GM12864 (cell line): ENCODE results near the gene CCNG2.
A peak's percentile ranks its signal among the peaks of the same experiment; 100 is the strongest.

Source experiments
- DNase-seq: peaks from one replicate; pipeline ENCODE4 v3.0.0-alpha.2; 2011; ENCODE audit warnings: low read depth
- H3K4me3 ChIP-seq: 2 replicates; pipeline ENCODE4 v1.5.1; 2011; ENCODE audit warnings: mild to moderate bottlenecking, low read depth, low read length, control low read depth
- TF ChIP-seq, protein P1 (sequence below): IDR thresholded peaks from 2 replicates; pipeline ENCODE4 v1.5.1; 2011; ENCODE audit warnings: low read depth, mild to moderate bottlenecking, moderate library complexity, low read length, control low read depth, inconsistent platforms; ENCODE audit errors: missing control alignments

CCNG2 gene

DNA sequence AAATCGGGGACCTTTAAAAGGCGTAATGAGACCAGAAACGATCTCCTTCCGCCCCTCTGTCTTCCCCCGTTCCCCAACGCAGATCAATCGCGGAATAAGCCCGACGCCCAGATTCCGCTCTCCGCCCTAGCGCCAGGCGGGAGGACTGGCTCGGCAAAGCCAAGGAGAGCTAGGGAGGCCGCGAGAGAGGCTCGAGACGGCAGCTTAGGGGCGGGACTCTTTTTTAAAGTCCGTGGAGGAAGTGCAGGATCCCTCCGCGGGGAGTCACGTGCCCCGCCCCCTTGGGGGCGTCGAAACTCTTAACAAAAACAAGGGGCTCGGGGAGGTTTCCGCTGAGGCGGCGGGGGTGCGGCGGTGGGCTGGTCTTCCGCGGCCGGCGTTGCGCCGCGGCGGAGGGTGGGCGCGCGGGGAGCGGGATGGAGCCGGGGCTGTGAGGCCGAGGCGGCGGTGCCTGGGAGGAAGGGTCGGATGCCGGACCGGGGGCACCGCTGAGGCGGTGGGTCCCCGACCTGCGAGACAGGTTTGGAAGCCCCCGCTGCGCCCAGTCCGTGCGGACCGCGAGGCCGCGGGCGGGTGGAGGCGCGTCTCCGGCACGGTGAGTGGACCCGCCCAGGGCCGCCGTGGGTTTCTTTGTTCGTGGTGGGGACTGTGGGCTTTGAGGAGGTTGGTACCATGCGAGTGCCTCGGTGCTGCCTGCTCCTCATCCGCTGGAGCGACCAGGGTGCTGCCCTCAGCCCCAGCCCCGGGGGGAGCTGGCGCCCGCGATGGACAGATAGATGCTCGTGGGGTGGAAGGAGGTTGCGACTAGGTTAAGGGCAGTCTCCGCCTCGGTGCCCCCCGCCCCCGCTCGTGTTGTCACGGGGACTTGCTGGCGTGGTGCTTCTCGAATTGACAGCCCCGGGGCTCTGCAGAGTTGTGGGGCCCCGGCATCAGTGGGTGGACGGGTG is at the start of gene CCNG2:
Gene CCNG2 (plus strand): TSS at position 296 of the 947 bp plus-strand sequence. CDS start 1,326 bp downstream, outside the sequence.
- TF ChIP-seq, protein P1, sequence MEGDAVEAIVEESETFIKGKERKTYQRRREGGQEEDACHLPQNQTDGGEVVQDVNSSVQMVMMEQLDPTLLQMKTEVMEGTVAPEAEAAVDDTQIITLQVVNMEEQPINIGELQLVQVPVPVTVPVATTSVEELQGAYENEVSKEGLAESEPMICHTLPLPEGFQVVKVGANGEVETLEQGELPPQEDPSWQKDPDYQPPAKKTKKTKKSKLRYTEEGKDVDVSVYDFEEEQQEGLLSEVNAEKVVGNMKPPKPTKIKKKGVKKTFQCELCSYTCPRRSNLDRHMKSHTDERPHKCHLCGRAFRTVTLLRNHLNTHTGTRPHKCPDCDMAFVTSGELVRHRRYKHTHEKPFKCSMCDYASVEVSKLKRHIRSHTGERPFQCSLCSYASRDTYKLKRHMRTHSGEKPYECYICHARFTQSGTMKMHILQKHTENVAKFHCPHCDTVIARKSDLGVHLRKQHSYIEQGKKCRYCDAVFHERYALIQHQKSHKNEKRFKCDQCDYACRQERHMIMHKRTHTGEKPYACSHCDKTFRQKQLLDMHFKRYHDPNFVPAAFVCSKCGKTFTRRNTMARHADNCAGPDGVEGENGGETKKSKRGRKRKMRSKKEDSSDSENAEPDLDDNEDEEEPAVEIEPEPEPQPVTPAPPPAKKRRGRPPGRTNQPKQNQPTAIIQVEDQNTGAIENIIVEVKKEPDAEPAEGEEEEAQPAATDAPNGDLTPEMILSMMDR = no peak
- peak; percentile 88 for DNase-seq
- peak within 1 kb of the TSS; percentile 97 for H3K4me3 ChIP-seq

DNA sequence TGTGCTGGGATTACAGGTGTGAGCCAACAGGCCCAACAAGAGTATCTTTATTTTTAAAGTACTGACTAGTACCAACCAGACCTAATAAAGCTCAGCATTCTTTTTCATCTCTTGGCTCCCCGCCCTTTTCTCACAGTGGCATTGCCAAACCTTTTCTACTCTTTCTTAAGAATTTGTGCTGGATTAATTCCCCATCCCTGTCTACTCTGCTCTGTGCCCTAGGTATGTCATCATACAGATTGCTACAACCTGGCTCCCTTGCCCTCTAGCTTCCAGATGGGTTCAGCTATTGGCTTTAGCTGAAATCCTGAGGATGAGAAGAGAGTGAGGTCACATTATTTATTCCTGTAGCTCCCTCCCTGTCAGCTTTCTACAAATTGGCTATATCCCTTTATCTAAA is 46.3 kb upstream of the CCNG2 start:
- no peak for DNase-seq
- TF ChIP-seq, protein P1 = no peak
- no peak overlapping the region for H3K4me3 ChIP-seq

- no peak overlapping the region for H3K4me3 ChIP-seq
- DNase-seq = no peak
- TF ChIP-seq, protein P1 = no peak
These were observed 43.9 kb upstream of the CCNG2 start for GRCh38 chr4:77113069-77113468.

- no peak overlapping the region for H3K4me3 ChIP-seq
- DNase-seq = no peak
- TF ChIP-seq, protein P1 = no peak
These were observed 39.3 kb upstream of the CCNG2 start for GRCh38 chr4:77117721-77118120.

DNA sequence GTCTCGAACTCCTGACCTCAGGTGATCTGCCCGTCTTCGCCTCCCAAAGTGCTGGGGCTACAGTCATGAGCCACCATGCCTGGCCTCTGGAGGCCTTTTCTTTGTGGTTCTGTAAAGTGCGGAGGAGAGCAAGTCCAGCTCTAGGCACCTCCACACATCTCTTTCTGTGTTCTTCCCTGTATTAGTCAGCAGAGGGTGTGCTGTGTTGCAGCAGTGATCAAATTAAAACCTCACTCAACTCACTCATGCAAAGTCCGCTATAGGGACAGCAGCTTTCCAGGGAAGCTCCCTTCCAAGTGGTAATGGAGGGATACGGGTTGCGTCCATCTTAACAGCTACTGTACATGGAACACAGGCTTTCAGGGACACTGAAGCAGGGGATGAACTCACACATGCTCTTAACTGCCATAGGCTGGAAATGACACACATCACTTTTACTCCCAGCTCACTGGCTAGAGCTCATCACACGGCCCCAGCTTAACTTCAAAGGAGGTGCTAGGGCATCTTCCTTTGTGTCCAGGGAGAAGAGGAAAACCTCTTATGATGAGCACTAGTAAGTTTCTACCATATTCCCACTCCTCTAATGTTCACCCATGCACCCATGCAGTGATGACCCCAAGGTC is 36.0 kb upstream of the CCNG2 start:
- DNase-seq = no peak
- TF ChIP-seq, protein P1 = peak; percentile 49
- no peak overlapping the region for H3K4me3 ChIP-seq

DNA sequence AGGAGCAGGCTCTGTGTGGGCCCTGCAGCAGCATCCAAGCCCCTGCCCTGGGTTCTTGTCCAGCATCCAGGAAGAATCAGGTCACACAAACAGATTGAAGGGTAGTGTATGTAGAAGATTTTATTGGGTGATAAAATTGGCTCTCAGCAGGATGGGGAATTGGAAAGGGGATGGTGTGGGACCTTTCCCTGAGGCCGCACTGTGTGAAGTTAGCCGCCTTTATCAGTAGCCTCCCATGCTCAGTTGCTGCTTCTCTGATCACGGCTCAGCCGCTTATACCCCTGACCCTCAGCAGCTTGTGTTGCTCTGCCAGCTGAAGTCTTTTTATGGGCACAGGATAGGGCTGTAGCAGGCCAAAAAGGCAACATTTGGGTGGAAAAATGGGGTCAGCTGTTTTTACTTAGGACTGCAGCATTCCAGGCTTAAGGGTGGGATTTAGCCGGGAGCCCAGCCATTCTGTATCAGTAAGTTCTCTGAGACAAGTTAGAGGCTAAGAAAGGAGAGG is 35.2 kb upstream of the CCNG2 start:
- TF ChIP-seq, protein P1 = no peak
- no peak overlapping the region for H3K4me3 ChIP-seq
- no peak for DNase-seq
